ENCODE measurements around the gene CDA. TPM values are rescaled to one million over a fixed set of nuclear protein-coding genes. Genes with fewer than 3 reads are reported as not detected.

The CDA gene
- total and polyA plus RNA-seq, 10 of the 15 experiments (the other 5 are each of a cell fraction or from before 2014, with no cell fraction given) = not detected

- no peak overlapping the region for H2AFZ ChIP-seq (ENCODE audit: control insufficient read depth, low read depth, low read length)
- no peak overlapping the region for H3K4me2 ChIP-seq (ENCODE audit: control insufficient read depth, insufficient read depth)
- no TSS peak for BruUV-seq (replicated peaks)
- ChIA-PET POLR2A (no interaction called here), RAD21 (ENCODE audit: unreplicated experiment) (no interaction called here), CTCF (interaction anchor here (0.8 to 2.2 kb wide), 4 partner anchors 10 to 70 kb away, joined by 3 to 4 read pairs (median 4); no protein-coding TSS in a partner anchor), SMC1A (ENCODE audit: uncharacterized antibody, unreplicated experiment) (no interaction called here)
- H3K36me3 ChIP-seq (ENCODE audit: control insufficient read depth in 2 of 2, insufficient read depth in 2 of 2, low read length in 1 of 2) = no peaks in the 10 kb centered on the region
- H3K4me3 ChIP-seq = no peak overlapping the region
- TF ChIP-seq REST (IDR thresholded peaks at IDR 0.05; ENCODE audit: low read depth, low read length) (no peak), NFYA (IDR thresholded peaks at IDR 0.05; ENCODE audit: borderline replicate concordance, low read depth, low read length) (no peak), ZZZ3 (IDR thresholded peaks at IDR 0.05; ENCODE audit: control insufficient read depth, insufficient read length, low read depth) (no peak), ATF2 (IDR thresholded peaks at IDR 0.05; ENCODE audit: low read length) (no peak), WRNIP1 (IDR thresholded peaks at IDR 0.05; ENCODE audit: borderline replicate concordance, low read depth, low read length) (no peak), EP300 (IDR thresholded peaks at IDR 0.05; ENCODE audit: borderline replicate concordance in 1 of 2, control insufficient read depth in 1 of 2, low read depth in 2 of 2, low read length in 2 of 2) (no peak), ZBTB33 (IDR thresholded peaks at IDR 0.05) (no peak), MTA2 (IDR thresholded peaks at IDR 0.05; ENCODE audit: low read depth) (no peak), PAX8 (IDR thresholded peaks at IDR 0.05) (no peak), IRF3 (IDR thresholded peaks at IDR 0.05) (no peak), RELB (IDR thresholded peaks at IDR 0.05; ENCODE audit: low read depth) (no peak)
- H3K27me3 ChIP-seq (replicated peaks in 1 of 2; ENCODE audit: control insufficient read depth in 2 of 2, insufficient read depth in 2 of 2, low read length in 1 of 2) = peaks cover 5 to 7% of the 10 kb centered on the region in 2 experiments
- no peak overlapping the region for H3K27ac ChIP-seq (ENCODE audit: control insufficient read depth, insufficient read depth)
- in situ Hi-C loops (cut with MboI) = no loop called here
- FAIRE-seq (no peak), ATAC-seq (no peak), DNase-seq (ENCODE audit: low read depth, low spot score) (no peak)
- no peaks in the 10 kb centered on the region for H3K79me2 ChIP-seq (ENCODE audit: control insufficient read depth, insufficient read depth, low read length)
- 48% methylated on average over 5 of the region's 5 CpGs for WGBS (ENCODE audit: insufficient coverage, insufficient replicate concordance, low lambda C conversion rate, missing lambda C conversion rate)
- intact Hi-C loops (cut with micrococcal nuclease; ENCODE audit: unreplicated experiment) = no loop called here
- no peaks in the 10 kb centered on the region for H3K4me1 ChIP-seq (ENCODE audit: control insufficient read depth, insufficient read depth, low read length)
- no peaks in the 10 kb centered on the region for H3K9me3 ChIP-seq (replicated peaks; ENCODE audit: control insufficient read depth, insufficient read depth, low read length)
- H3K9ac ChIP-seq (ENCODE audit: control insufficient read depth, insufficient read depth, low read length) = no peak overlapping the region
- no peaks in the 10 kb centered on the region for H4K20me1 ChIP-seq (ENCODE audit: control insufficient read depth, insufficient read depth)
Observed at GRCh38 chr1:20593756-20594155, 4.9 kb downstream of the CDA start.
